CD4-positive, alpha-beta T cell treated with Interleukin-12 subunit alpha and Interleukin-12 subunit beta, for 1 hour (primary cell): ENCODE measurements around the gene ASTN2.

Source experiments
- DNase-seq: peaks from one replicate; pipeline ENCODE4 v3.0.0-alpha.2; 2020

ASTN2 gene

DNA sequence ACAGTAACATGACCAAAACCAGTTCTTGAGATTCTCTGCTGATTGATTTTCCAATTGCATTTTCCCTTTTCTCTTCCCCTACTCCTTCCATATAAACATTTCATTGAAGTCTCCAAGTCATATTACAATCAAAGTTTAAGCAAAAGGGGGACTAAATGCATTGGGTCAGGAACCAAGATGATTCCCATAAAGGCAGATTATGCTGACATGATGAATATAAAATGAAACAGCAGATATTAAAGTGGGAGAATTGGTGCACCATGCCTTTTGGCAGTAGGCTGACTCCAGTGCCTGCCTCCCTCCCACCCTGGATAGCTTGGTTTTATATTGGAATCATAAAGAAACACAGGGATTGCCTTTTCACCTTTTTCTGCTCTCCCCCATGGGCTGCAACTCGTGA lies 118.4 kb downstream of the ASTN2 start:
- no peak for DNase-seq

DNA sequence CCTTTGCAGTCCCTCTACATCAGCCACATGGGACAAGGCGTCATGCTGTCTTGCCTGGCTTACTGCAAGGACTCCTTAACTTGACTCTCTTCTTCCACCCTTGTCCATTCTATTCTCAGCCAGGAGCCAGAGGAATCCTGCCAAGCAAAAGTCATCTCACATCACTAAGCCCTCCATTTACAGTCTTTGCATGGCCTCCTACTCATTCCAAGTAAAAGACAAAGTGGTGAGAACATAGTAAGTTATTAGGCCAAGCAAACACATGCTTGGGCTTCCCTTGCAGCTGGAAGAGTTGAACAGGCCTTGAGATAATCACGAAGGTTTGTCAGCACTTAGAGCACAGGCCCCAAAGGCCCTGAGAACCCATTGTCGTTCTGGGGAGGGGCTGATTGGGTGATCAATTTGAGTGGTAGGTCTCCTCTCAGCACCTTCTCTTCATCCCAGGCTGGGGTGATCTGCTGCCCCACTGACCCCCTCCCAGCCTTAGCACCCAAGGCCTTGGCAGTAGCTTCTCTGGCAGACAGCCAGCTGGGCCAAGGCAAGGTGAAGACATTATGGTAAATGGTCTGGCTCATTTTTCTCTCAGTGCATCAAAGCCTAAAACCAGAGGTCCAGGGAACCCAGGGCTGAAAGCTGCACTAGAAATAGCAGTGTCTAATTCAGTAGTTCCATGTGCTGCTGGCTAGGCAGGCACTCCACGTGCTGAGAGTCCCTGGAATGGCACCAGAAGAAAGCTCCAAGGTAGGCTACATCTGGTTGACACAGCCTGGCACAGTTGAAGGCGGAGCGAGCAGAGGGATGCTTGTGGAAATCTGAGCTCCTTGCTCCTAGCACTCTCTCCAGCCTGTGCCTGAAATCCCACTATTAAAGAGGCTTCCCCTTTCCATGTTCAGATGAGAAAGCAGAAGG lies 121.4 kb downstream of the ASTN2 start:
- no peak for DNase-seq

DNA sequence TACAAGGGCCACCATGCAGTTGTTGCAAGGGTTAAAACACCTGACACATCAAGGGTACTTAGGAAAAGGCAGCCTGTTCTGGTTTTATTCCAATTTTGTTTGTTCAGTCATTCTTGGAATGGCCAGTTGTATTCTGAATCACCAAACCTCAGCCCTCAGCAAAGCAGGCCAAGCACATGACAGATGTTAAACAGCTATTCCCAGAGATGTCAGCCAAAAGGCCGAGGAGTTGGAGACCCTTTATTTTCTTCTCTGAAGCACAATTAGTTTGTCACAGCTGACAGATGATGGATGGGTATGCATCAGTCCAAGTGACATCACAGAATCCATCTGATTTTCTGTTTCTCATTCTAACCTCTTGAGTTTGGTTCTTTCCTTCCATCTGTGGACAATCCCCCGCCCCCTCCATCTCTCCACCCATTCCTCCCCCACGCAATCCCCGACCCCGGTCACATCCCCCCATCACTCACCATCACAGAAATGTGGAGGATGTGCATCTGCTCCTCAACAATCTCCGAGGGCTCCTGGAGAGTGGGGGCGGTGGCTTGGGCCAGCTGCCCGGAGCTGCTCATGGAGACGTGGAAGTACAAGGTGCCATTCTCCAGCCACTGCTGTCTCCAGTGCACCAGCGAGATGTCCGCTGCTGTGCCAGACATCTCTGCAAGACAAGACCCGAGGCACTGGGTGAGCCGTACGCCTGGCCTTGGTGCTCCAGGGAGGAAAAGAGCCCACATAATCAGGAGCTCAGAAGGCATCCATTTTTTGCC lies 123.8 kb downstream of the ASTN2 start:
- no peak for DNase-seq

DNA sequence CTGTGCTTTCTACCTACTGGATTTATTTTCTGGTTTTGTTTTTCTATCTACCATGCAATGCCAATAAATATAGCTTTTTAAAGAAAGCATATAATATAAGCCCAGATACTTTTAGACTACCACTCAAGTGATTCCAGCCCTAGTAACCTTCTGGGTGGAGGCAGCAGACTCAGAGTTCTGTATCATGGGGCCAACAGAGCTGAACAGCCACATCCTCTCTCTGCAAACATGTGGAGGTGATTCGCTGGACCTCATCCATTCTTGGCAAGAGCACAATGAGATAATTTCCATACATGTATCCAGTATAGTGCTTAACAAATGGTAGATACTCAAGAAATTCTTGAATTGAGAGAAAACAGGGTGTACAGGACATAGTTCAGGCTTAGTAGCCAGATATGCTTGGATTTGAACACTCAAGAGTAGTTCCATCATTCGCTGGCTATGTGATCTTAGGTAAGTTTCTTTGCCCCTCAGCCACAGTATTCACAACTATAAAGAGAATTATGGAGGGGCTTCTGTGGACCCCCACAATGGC lies 124.5 kb downstream of the ASTN2 start:
- DNase-seq = no peak

DNA sequence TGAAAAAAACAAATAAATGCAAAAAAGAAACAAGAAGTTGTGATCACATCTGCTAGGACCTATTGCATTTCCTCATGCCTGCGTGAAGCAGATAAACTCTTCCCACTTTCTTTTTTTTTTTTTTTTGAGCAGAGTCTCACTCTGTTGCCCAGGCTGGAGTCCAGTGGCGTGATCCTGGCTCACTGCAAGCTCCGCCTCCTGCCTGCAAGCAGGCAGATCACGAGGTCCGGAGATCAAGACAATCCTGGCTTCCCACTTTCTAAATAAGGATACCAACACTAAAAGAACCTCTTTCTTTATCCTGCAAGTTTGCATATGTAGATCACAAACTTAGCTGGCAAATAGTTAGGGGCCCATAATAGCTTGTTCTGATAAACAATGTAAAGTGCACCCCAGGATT lies 128.6 kb downstream of the ASTN2 start:
- DNase-seq = no peak

DNA sequence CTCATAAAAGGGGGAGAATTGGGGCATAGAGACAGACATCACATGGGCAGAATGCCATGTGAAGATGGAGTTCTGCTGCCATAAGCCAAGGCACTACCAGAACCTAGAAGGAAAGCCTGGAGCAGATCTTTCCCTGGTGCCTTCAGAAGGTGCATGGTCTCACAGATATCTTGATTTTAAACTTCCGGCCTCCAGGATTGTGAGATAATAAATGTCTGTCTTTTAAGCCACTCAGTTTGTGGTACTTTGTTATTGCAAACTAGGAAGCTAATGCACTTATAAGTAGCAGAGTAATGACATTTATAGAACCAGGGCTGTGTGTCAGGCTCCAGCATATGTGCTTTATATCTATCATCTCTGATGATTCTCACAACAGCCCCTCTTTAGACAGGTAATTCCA lies 130.4 kb downstream of the ASTN2 start:
- DNase-seq = no peak

DNA sequence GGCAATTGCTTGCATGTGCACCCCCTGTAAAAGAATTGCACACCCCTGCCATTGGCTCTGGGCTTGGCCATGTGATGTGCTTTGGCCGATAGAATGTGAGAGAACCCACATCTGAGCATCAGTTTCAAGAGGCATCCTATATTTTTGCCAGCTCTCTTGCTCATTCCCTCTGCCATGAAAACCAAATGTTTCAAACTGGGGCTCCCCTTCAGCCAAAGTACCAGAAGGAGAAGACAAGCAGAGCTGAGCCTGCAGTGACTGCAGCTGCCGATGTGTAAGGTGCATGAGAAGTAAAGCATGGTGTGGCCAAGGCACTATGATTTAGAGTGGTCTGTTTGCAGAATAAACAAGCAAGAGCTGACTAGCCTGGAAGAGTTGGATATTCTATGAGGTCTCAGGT lies 132.3 kb downstream of the ASTN2 start:
- DNase-seq = no peak

DNA sequence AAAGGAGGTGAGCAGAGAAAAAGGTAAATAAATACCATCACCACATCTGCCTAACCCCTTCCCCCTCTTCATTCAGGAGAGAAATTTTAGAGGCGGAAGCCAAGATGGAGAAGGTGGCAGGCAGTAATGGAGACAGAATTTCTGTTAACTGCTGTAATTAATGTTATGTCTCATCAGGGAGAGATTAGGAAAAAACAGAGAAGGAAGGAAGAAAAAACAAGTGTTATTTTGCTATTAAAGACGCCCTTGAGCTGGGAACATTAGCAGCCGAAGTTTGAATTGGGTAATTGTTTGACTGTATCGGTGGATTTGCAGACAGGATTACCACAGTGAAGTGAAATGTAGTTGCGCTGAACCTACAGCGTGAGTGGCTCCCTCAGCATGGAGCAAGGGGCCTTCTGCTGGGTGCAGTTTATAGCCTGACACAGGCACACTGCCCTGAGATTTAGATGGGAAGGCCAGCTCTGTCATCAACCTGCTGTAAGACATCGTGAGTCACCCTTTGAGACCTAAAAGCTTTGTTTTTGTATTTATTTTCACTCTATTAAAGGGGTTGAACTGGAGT lies 136.3 kb downstream of the ASTN2 start:
- DNase-seq = no peak

DNA sequence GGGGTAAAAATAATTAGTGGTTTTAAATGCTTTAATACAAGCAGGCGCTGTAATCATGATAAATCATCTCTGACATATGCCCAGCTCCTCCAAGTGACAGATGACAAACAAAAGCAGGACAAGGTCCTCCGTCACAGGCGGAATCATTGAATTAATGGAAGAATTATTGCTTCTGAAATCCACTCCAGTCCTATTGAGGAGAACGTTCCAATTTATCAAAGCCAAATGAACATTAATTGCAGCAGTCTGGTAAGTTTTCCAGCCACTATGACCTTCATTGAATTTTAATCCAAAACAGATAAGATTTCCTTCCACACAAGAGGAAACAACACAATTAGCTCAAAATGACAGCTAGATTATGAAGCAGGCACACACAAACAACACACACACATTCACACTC lies 136.8 kb downstream of the ASTN2 start:
- no peak for DNase-seq

DNA sequence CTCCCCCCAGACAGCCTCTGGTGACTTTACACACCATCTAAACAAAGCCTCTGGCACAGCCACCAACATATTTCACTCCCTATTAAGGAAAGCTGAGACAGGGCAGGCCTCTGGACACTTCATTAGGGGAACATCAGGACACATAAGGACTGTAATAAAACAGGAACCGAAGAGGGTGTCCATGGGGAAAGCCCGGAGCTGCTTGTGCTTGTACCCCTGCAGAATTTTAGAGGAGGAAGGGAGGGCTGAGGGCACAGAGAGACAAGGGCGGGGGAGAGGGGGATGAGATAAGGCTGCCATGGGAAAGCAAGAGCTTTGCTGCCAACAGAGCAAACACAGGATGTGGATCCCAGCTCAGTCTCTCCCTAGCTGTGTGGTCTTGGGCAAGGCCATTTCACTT lies 138.4 kb downstream of the ASTN2 start:
- DNase-seq = no peak

DNA sequence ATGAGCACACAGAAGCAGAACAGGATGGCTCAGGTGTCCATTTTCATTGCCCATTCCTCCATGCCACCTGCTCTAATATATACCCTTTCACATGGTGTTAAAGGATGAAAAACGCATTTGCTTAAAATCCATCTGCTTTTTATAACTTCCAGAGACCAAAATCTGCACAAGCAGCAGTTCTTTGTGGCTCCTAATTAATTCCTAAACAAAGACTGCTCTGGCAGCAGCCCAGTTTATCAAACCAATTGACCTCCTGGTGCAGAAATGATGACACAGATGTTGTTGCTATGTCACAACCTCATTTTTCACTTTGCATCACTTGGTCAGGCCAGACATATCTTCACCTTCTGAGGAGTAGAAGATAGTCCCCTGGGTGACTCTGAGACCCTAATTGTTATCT lies 141.2 kb downstream of the ASTN2 start:
- no peak for DNase-seq

DNA sequence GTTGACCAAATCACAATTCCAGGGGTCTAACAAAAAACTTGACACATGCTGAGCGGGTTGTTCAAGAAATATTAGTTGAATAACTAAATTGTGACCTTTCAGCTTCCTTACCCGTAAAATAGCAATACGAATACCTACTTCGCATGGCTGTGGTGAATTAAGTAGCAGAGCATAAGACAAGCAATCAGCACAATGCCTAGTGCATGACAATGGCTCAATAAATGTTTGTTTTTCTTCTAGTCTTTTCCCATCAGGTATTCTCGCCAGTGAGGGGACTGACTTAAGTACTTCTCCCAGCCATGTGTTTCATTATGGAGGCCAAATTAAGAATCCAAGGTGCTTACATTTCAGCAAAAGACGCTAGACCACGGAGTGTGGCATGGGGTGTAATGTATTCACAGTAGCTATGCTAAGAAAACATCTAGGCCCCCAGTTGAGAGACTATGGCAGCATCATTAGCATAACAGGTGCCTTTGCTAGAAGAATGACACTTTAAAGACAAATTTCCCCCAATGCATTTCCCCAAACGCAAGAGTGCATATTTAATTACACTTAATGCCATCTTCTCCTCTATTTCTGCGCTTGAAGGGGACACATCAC lies 145.9 kb downstream of the ASTN2 start:
- no peak for DNase-seq

DNA sequence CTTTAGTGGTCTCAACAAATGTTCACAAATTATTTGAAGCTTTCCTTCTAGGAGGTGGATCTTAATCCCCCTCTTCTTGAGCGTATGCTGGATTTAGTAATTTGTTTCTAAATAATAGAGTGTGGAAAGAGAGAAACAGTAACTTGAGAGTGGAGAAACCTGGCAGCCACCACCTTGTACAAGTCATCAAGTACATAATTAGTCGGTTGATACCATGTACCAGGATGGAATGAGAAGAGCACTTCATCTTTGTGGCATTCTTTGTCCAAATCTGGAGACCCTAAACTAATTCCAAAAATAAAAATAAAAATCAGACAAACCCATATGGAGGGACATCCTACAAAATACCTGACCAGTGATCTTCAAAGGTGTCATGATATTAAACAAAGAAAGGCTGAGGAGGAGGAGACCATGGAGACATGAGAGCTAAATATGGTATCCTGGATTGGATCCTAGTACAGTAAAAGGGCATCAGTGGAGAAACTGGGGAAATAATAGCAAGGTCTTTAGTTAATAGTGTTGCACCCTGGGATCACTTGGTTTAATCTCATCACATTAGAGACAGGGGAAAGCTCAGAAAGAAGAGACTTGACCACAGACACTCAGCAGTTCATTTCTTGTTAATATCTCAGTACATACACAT lies 147.9 kb downstream of the ASTN2 start:
- DNase-seq = no peak

DNA sequence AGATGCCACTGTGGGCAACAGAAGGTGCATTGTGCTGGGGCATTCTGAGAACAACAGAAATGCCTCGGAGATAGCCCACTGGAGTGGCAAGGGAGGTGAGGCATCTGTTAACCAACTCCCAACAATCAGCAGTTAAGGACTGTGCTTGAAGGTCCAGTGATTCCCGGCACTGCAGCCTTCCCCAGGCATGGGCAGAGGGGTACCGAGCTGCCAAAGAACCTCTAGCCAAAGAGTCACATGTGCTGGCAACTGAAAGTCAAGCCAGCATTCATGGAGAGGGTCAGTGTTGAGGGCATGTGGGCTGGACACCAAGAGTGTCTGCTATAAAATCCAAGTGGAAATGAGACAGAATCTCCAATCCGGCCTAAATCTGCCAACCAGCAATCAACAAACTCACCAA lies 149.6 kb downstream of the ASTN2 start:
- DNase-seq = no peak

DNA sequence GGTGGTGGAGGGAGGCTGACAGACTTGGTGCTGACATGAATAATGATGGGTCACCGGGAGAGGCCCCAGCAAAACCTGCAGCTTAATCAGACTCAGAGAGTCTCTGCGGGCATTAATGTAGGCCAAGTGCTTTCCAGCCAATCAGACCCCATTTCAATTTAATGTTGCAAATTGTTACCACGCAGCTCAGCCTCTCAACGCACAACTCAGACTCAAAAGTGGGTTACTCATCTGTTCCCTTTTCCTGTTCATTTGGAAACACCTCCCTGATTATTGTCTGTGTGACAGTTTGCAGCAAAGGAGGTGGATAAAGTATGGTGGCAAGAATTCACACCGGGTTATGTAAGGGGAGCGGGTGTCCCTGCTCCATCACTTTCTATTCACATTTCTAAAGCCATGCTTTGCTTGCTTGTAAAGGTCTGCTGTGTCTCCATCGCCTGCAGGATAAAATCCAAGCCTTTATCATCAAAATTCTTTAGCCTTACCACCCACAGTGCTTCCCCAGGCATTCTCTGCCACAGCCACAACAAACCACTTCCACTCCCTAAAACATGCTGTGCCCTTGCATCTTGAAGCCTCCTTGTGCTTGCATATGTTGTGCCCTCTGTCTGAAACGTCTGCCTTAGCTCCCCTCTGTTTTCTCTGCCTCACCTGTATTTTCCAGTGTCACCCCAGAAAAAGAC lies 156.5 kb downstream of the ASTN2 start:
- no peak for DNase-seq

DNA sequence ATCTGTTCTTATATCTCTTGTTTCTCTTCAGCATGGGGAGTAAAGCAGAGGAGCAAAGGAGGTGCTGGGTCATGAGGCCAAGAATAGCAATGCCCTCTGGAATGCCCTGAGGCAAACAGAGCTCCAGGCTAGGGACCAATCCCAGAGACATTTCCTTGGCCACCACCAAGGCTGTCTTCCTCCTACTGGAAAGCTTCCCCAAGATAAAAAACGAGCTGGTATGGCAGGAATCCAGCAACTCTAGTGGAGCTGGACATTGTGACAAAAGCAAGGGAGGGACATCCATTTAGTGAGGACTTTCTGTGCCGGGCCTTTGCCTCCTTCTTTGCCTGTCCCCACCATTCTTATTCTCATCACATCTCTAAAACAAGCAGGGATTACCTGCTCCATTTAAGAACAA lies 161.6 kb downstream of the ASTN2 start:
- no peak for DNase-seq

DNA sequence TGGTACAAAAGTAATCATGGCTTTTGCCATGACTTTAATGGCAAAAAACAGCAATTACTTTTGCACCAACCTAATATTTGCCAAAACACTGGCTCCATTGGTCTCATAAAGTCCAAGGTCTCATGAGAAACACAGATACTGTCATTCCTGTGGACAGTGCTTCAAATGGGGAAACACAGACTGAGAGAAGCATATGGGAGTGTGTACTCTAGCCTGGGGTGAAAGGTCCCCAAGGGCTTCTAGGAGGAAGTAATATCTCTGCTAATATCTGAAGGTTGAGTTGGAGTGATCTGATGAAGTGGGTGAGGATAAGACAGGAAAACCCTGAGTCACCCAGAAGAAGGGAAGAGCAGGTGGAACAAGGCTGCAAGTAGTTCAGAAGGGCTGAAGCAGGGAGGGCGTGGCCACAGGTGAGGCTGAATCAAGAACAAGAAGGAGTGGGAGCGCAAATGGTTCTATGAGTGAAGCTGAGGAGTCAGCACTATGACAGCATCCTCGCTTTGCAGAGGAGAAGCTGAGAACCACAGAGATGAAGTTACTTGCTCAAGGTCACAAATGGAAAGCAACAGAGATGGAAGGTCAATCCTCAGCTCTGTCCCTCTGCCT lies 164.1 kb downstream of the ASTN2 start:
- no peak for DNase-seq

DNA sequence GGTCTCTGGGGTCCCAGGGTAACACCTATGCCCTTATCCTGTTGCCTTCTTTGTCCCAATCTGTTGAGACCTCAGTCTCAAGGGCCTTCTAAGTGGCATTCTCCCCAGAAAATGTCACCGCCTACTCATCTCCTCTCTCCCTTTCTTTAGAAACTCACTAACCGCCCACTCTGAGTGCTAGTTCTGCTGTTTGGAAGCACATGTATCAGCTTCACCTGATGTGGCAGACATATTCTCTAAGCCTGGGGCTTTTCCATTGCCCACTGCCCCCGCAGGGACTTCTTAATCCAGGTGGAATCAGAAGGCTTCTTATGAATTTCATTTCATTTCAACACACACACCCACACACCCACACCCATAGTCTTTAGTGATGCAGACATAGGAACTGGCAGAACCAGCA lies 165.1 kb downstream of the ASTN2 start:
- DNase-seq = no peak

DNA sequence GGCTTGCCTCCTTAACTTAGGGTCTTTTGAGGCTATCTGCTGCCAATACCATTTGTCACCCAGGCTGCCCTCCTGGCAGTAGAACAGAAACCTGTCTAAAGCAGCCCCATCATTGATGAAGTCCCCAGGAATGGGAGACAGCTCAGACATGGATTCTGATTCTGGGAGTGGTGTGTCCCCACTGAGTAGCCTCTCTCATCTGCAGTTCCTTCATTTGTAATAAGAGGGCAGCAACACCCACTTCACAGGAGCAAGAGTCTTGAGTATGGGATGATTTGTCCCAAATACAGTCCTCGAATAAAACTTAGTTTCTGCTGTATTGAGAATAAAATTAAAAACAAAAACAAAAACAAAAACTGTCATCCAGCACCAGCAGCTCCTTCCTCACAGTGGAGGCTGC lies 167.6 kb downstream of the ASTN2 start:
- DNase-seq = no peak

DNA sequence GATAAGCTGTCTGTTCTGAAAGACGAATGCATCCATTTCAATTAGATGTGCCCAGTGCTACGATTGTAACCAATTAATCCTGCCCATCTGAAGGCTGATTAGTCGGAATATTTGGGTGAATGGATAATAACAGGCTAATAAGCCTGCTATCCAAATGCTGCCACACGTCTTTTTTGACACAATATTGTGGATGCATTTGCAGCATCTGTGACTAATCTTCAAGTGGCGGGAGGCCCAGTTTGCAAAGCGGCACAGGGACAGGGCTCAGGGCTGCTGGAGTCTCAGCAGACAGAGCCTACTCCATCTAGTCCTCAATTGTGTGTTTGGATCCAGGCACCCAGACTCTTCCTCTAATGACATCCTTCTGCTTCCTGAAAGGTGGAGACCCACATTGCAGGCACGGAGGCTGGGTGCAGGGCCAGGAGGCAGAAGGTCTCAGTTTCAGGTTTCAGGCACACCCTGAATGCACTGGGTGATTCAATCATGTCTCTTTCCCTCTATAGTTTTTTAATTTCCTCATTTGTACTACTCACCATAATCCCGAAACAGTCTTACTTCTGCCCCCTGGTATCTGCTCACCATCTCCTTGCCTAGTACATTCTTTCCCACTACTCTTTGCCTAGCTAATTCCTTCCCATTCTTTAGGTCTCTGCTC lies 169.6 kb downstream of the ASTN2 start:
- no peak for DNase-seq

DNA sequence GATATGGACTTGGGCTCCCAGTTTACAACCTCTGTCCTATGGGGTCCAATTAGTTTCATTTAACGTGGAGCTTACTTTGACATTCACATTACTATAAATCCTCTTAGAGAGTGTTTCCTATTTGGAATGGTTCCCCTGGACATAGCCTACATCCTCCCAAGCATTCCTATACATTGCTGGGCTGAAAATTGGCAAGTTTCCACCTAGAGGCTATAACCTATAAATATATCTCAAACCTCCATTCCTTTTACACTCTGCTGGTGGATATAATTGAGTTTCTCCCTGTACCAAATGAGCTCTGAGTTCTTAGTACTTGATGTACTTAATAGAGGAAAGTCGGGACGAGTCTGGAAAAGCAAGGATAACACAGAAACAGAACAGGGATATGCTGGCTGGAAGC lies 172.8 kb downstream of the ASTN2 start:
- no peak for DNase-seq
